K562 (cell line): Measurements from ENCODE around the gene CCDC9. TPM values are rescaled to one million over a fixed set of nuclear protein-coding genes. Genes with fewer than 3 reads are reported as not detected.

Source experiments
- ATAC-seq: fragments of 200-7000 bp; cut with Tn5 transposase; 3 replicates; pipeline ENCODE4 v1.9.1; 2020; ENCODE audit warnings: moderate library complexity
- BruUV-seq: library from RNA; stranded (reverse); fragments of 400-500 nt; replicated peaks from 2 replicates; lab custom pipeline; 2021; lab: Mats Ljungman, UMichigan
- CTCF ChIA-PET: fragments of 300-600 bp; formaldehyde crosslinking; extraction: SDS; loops from one replicate; lab custom pipeline; 2021; ENCODE audit warnings: low intra/inter-chr PET ratio; lab: Yijun Ruan, JAX
- POLR2A ChIA-PET: fragments of 300-600, 350-650 bp; sonication (Branson Sonifier 250); formaldehyde crosslinking; extraction: SDS; loops from one replicate; lab custom pipeline; 2021; ENCODE audit warnings: antibody characterized with exemption, inconsistent platforms; lab: Yijun Ruan, JAX
- DNase-seq, 4 experiments: peaks; one replicate each; pipeline versions ENCODE4 v3.0.0 to v3.0.0-alpha.2; 2011 to 2018; ENCODE audit warnings: low spot score in 3 of 4, mixed read lengths in 3 of 4; ENCODE audit errors: extremely low read depth in 1 of 4
- FAIRE-seq: peaks from 2 replicates; lab custom pipeline; 2011; peaks lifted over from hg19 to GRCh38; lab: Jason Lieb, UNC
- H2AFZ ChIP-seq: 2 replicates; pipeline ENCODE4 v1.6.0; 2011; ENCODE audit warnings: low read depth, low read length, control low read depth, inconsistent platforms
- H3K27ac ChIP-seq: fragments of 200-600 bp; 3 replicates; pipeline ENCODE4 v1.8.0; 2011; ENCODE audit warnings: low read depth, mild to moderate bottlenecking, control low read depth, inconsistent platforms, low read length, moderate library complexity, mixed read lengths; ENCODE audit errors: extremely low read depth
- H3K27me3 ChIP-seq, 2 experiments: fragments of 300-600 bp in 1 of 2; 2 replicates in 1 of 2; 3 replicates in 1 of 2; pipeline versions ENCODE4 v1.6.0 to v1.8.0; 2011; ENCODE audit warnings: inconsistent platforms in 2 of 2, low read length in 2 of 2, mild to moderate bottlenecking in 1 of 2, mixed read lengths in 1 of 2, moderate library complexity in 1 of 2; ENCODE audit not compliant: control insufficient read depth in 2 of 2, insufficient read depth in 2 of 2
- H3K36me3 ChIP-seq: fragments of 300-600 bp; 3 replicates; pipeline ENCODE4 v1.8.0; 2011; ENCODE audit warnings: mild to moderate bottlenecking, low read length, inconsistent platforms; ENCODE audit not compliant: control insufficient read depth, insufficient read depth
- H3K4me1 ChIP-seq, 2 experiments: fragments of 200-600 bp in 1 of 2; replicated peaks in 1 of 2; 2 replicates in 1 of 2; 3 replicates in 1 of 2; pipeline versions ENCODE4 v1.5.1 to v1.8.0; 2011; ENCODE audit warnings: inconsistent platforms in 2 of 2, low read length in 2 of 2, mild to moderate bottlenecking in 1 of 2, mixed read lengths in 1 of 2, moderate library complexity in 1 of 2; ENCODE audit not compliant: control insufficient read depth in 2 of 2, insufficient read depth in 2 of 2
- H3K4me2 ChIP-seq: 2 replicates; pipeline ENCODE4 v1.6.1; 2011; ENCODE audit warnings: low read length, control low read depth, inconsistent platforms, mixed read lengths; ENCODE audit not compliant: insufficient read depth
- H3K4me3 ChIP-seq: fragments of 200-600 bp; sonication (generic), shearing (Covaris generic); 2 replicates; pipeline ENCODE4 v1.5.1; 2016; ENCODE audit warnings: control low read depth, inconsistent platforms
- H3K79me2 ChIP-seq: fragments of 200-600 bp; 3 replicates; pipeline ENCODE4 v1.8.0; 2011; ENCODE audit warnings: low read length, inconsistent platforms; ENCODE audit not compliant: control insufficient read depth, insufficient read depth
- H3K9ac ChIP-seq, 2 experiments: 2 replicates each; pipeline versions ENCODE4 v1.6.0 to v1.6.1; 2011; ENCODE audit warnings: low read depth in 2 of 2, low read length in 2 of 2, control low read depth in 1 of 2, inconsistent platforms in 1 of 2, mild to moderate bottlenecking in 1 of 2, mixed read lengths in 1 of 2; ENCODE audit not compliant: insufficient read depth in 1 of 2
- H3K9me1 ChIP-seq: one replicate; pipeline ENCODE4 v1.6.0; 2011; ENCODE audit warnings: inconsistent platforms, mild to moderate bottlenecking, low read length, moderate library complexity; ENCODE audit not compliant: control insufficient read depth, insufficient read depth
- H3K9me3 ChIP-seq: replicated peaks from 2 replicates; pipeline ENCODE4 v1.5.1; 2011; ENCODE audit warnings: low read depth, low read length, inconsistent platforms; ENCODE audit not compliant: control insufficient read depth, insufficient read depth
- H4K20me1 ChIP-seq: replicated peaks from 2 replicates; pipeline ENCODE4 v1.6.1; 2011; ENCODE audit warnings: low read length, inconsistent platforms, mixed read lengths; ENCODE audit not compliant: control insufficient read depth, insufficient read depth
- CREBBP ChIP-seq: IDR thresholded peaks from one replicate; pipeline ENCODE4 v1.6.1; 2012; ENCODE audit warnings: low read depth, mild to moderate bottlenecking, control low read depth, inconsistent platforms, low read length
- FOS ChIP-seq: IDR thresholded peaks from 3 replicates; pipeline ENCODE4 v1.6.1; 2011; ENCODE audit not compliant: insufficient read length; ENCODE audit errors: extremely low read depth
- MAX ChIP-seq: sonication (generic); formaldehyde crosslinking; IDR thresholded peaks from 2 replicates; pipeline ENCODE4 v1.9.0; 2022; ENCODE audit warnings: mild to moderate bottlenecking, missing genetic modification reagents
- TEAD1 ChIP-seq, 2 experiments: fragments of 450-650 bp in 1 of 2; sonication (generic) in 1 of 2; formaldehyde crosslinking; IDR thresholded peaks; 2 replicates each; pipeline versions ENCODE4 v1.4.0 to v1.8.0; 2020 to 2022; ENCODE audit warnings: mild to moderate bottlenecking in 2 of 2, missing genetic modification reagents in 1 of 2
- ZFPM2 ChIP-seq: fragments of 250-450 bp; sonication (Bioruptor Pico); IDR thresholded peaks from 2 replicates; pipeline ENCODE4 v1.5.1; 2022; ENCODE audit warnings: mild to moderate bottlenecking
- WGBS: fragments of 100-300 bp; shearing (Covaris generic); methylation state at CpG from one replicate; pipeline ENCODE4 v1.1.6; 2016; ENCODE audit warnings: low coverage, mixed read lengths; ENCODE audit not compliant: insufficient coverage; ENCODE audit errors: missing lambda C conversion rate; 5-methylcytosine and 5-hydroxymethylcytosine counted together
- in situ Hi-C: fragments of 300-500 bp; cut with MboI; formaldehyde crosslinking; loops from 4 replicates; pipeline ENCODE4 v1.15.0; 2018; ENCODE audit warnings: inconsistent platforms, mixed read lengths
- intact Hi-C: fragments of 100-400 bp; cut with micrococcal nuclease; formaldehyde crosslinking; loops from 2 replicates; pipeline ENCODE4 v1.14.2; 2022
- polyA plus RNA-seq, 8 experiments: library from polyadenylated mRNA; depleted of rRNA in 4 of 8; stranded (reverse) in 5 of 8; unstranded in 3 of 8; fragments of >200 nt; fragmentation: Nextera tagmentation in 2 of 8; fragmentation: Illumina TruSeq in 1 of 8; extraction: Ambion mirVana in 2 of 8; extraction: Trizol in 1 of 8; gene quantifications; 2 replicates each; pipeline versions ENCODE4 v1.2.1 to v1.2.3, GENCODE V29; 2011 to 2014; ENCODE audit warnings: inconsistent platforms in 1 of 8, missing spikeins in 1 of 8
- total RNA-seq, 7 experiments: library from RNA; depleted of rRNA in 6 of 7; stranded (reverse); fragments of >200 nt in 6 of 7; fragmentation: Illumina TruSeq in 2 of 7; extraction: Trizol in 2 of 7; gene quantifications; 2 replicates each; pipeline versions ENCODE4 v1.2.1 to v1.2.3, GENCODE V29; 2011 to 2021; ENCODE audit warnings: low replicate concordance in 1 of 7

CCDC9 gene
- total and polyA plus RNA-seq, 9 of the 15 experiments (the other 6 are each of a cell fraction or from before 2014, with no cell fraction given): 0.23 to 38.6 (median 8.4) TPM

DNA sequence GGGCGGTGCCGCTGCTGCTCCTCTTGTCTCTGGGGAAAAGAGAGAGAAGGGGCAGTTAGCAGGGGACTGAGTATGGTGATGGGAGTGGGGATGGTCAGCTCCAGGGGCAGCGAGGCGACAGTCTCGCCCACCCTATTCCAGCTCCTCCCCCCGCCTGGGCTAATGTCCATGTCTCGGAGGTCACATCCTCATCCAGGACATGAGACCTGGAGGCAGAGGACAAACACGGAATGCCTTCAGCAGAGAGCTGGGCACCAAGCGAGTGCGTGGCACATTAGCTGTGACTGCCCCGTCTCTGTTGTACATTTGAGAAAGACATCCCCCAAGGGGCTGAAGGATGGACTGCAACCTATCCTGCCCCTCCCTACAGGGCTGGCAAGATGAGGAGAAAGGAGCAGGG, 34.4 kb upstream of the CCDC9 start:
- in situ Hi-C loops: no loop called here
- H3K9ac ChIP-seq: peak overlapping the region in 1 of 2 experiments; percentile 41; a peak in 2 of 4 replicates
- H3K27me3 ChIP-seq: no peaks in the 10 kb centered on the region
- intact Hi-C loops: no loop called here
- H3K9me3 ChIP-seq: no peaks in the 10 kb centered on the region
- H3K79me2 ChIP-seq: peaks cover 24% of the 10 kb centered on the region
- BruUV-seq: no TSS peak
- H4K20me1 ChIP-seq: no peaks in the 10 kb centered on the region
- DNase-seq: peak in 1 of 4 experiments; percentile 15
- no peak overlapping the region for H3K4me3 ChIP-seq
- H3K27ac ChIP-seq: no peak overlapping the region
- H3K4me1 ChIP-seq: peaks cover 6 to 28% of the 10 kb centered on the region in 2 experiments
- peaks cover 28% of the 10 kb centered on the region; the same call in 2 of the 3 replicates for H3K36me3 ChIP-seq
- no peak for TF ChIP-seq MAX (CRISPR knock-in tag)
- no peak for TF ChIP-seq CREBBP
- no peak for TF ChIP-seq FOS
- no peak for TF ChIP-seq TEAD1 (CRISPR knock-in tag; IDR thresholded peaks at IDR 0.05)
- TF ChIP-seq ZFPM2 (CRISPR knock-in tag): no peak
- no peak for FAIRE-seq
- 95% methylated on average over 10 of the region's 11 CpGs for WGBS
- H3K4me2 ChIP-seq: no peak overlapping the region
- ATAC-seq: no peak
- ChIA-PET POLR2A (interaction anchor here (0.5 to 8.2 kb wide), 4 partner anchors 8 to 437 kb away, joined by 3 to 171 read pairs (median 3); no protein-coding TSS in a partner anchor), CTCF (no interaction called here)
- no peaks in the 10 kb centered on the region for H3K9me1 ChIP-seq
- no peak overlapping the region for H2AFZ ChIP-seq
